ENCODE results near the gene MYMK. TPM values are rescaled to one million over a fixed set of nuclear protein-coding genes. Genes with fewer than 3 reads are reported as not detected.
A peak's percentile ranks its signal among the peaks of the same experiment; 100 is the strongest.

Gene MYMK
- total and polyA plus RNA-seq, 10 donors = not detected

DNA sequence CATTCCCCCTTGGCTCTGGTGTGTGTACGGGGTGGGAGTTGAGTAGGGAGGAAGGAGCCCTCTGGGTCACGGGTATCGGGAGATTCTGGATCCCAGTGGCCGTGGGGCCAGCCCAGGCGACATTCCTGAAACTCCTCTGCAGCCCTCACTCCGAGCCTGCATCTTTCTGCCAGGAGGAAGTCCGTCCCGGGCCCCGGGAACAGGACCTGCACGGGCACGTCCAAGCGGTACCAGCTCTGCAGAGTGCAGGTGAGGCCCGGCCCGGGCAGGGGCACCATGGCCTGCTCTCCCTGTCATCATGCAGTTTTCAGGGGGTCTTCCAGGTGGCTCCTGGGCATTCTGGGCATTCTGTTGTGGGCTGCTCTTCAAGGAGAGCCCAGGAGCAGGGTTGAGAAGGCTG is 13.4 kb upstream of the MYMK start:
- Histone ChIP-seq H3K36me3 (peaks cover 0 to 6% (median 0%) of the 10 kb centered on the region in 6 donors), H3K4me1 (peaks cover 9 to 62% (median 39%) of the 10 kb centered on the region in 6 donors), H3K27me3 (replicated peaks in 1 of 7) (peaks cover 0 to 66% (median 19%) of the 10 kb centered on the region in 7 donors), H3K4me3 (no peak overlapping the region), H3K9me3 (no peaks in the 10 kb centered on the region), H3K27ac (peak overlapping the region in 1 of 8 donors; percentile 66)
- intact Hi-C loops (cut with DNase I; ENCODE audit: low total_unique reads) = loop anchor here (10.0 kb wide), 1 partner anchor 187 kb away; no protein-coding TSS in a partner anchor
- DNase-seq = no peak
- 85 to 94% (median 88%) methylated on average over 13 to 14 of the region's 14 CpGs for WGBS, 5 donors
- TF ChIP-seq, protein P1, sequence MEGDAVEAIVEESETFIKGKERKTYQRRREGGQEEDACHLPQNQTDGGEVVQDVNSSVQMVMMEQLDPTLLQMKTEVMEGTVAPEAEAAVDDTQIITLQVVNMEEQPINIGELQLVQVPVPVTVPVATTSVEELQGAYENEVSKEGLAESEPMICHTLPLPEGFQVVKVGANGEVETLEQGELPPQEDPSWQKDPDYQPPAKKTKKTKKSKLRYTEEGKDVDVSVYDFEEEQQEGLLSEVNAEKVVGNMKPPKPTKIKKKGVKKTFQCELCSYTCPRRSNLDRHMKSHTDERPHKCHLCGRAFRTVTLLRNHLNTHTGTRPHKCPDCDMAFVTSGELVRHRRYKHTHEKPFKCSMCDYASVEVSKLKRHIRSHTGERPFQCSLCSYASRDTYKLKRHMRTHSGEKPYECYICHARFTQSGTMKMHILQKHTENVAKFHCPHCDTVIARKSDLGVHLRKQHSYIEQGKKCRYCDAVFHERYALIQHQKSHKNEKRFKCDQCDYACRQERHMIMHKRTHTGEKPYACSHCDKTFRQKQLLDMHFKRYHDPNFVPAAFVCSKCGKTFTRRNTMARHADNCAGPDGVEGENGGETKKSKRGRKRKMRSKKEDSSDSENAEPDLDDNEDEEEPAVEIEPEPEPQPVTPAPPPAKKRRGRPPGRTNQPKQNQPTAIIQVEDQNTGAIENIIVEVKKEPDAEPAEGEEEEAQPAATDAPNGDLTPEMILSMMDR (IDR thresholded peaks at IDR 0.05 in 8 of 11, conservative IDR thresholded peaks at IDR 0.05 in 3 of 11) = no peak
- no peak for TF ChIP-seq POLR2AphosphoS5 (IDR thresholded peaks at IDR 0.05)
- no peak for TF ChIP-seq POLR2A (IDR thresholded peaks at IDR 0.05)

GRCh38 chr9:133537257-133537656 is 12.5 kb upstream of the MYMK start:
- peaks cover 0 to 6% (median 0%) of the 10 kb centered on the region in 6 donors for H3K36me3 ChIP-seq
- 84 to 98% (median 94%) methylated on average over 4 to 16 of the region's 16 CpGs for WGBS, 5 donors
- H3K27me3 ChIP-seq (replicated peaks in 1 of 7) = peaks cover 0 to 75% (median 19%) of the 10 kb centered on the region in 7 donors
- no peak overlapping the region for H3K27ac ChIP-seq
- TF ChIP-seq, protein P1 (IDR thresholded peaks at IDR 0.05 in 8 of 11, conservative IDR thresholded peaks at IDR 0.05 in 3 of 11) = no peak
- TF ChIP-seq POLR2A (IDR thresholded peaks at IDR 0.05) = no peak
- no peak for TF ChIP-seq POLR2AphosphoS5 (IDR thresholded peaks at IDR 0.05)
- intact Hi-C loops (cut with DNase I; ENCODE audit: low total_unique reads) = loop anchor here (10.0 kb wide), 1 partner anchor 188 kb away; no protein-coding TSS in a partner anchor
- no peak for DNase-seq
- peaks cover 9 to 70% (median 40%) of the 10 kb centered on the region in 6 donors for H3K4me1 ChIP-seq
- H3K9me3 ChIP-seq = no peaks in the 10 kb centered on the region
- no peak overlapping the region for H3K4me3 ChIP-seq

GRCh38 chr9:133536536-133536935 is 11.8 kb upstream of the MYMK start:
- Histone ChIP-seq H3K27me3 (replicated peaks in 1 of 7) (peaks cover 0 to 82% (median 20%) of the 10 kb centered on the region in 7 donors), H3K36me3 (peaks cover 0 to 6% (median 0%) of the 10 kb centered on the region in 6 donors), H3K27ac (no peak overlapping the region), H3K4me3 (no peak overlapping the region), H3K9me3 (no peaks in the 10 kb centered on the region), H3K4me1 (peaks cover 9 to 70% (median 40%) of the 10 kb centered on the region in 6 donors)
- intact Hi-C loops (cut with DNase I; ENCODE audit: low total_unique reads) = loop anchor here (10.0 kb wide), 1 partner anchor 188 kb away; no protein-coding TSS in a partner anchor
- 88 to 97% (median 92%) methylated on average over 5 to 9 of the region's 9 CpGs for WGBS, 5 donors
- no peak for DNase-seq
- TF ChIP-seq, protein P1 (IDR thresholded peaks at IDR 0.05 in 8 of 11, conservative IDR thresholded peaks at IDR 0.05 in 3 of 11) = no peak
- TF ChIP-seq POLR2AphosphoS5 (IDR thresholded peaks at IDR 0.05) (no peak), POLR2A (IDR thresholded peaks at IDR 0.05) (no peak)

GRCh38 chr9:133536080-133536479 is 11.3 kb upstream of the MYMK start:
- Histone ChIP-seq H3K9me3 (no peaks in the 10 kb centered on the region), H3K4me1 (peaks cover 9 to 73% (median 40%) of the 10 kb centered on the region in 6 donors), H3K27ac (no peak overlapping the region), H3K4me3 (no peak overlapping the region), H3K27me3 (replicated peaks in 1 of 7) (peaks cover 0 to 87% (median 23%) of the 10 kb centered on the region in 7 donors), H3K36me3 (peaks cover 0 to 5% (median 0%) of the 10 kb centered on the region in 6 donors)
- no peak for TF ChIP-seq POLR2AphosphoS5 (IDR thresholded peaks at IDR 0.05)
- TF ChIP-seq POLR2A (IDR thresholded peaks at IDR 0.05) = no peak
- TF ChIP-seq, protein P1 (IDR thresholded peaks at IDR 0.05 in 8 of 11, conservative IDR thresholded peaks at IDR 0.05 in 3 of 11) = no peak
- WGBS, 5 donors = 86 to 100% (median 91%) methylated on average over 1 to 11 of the region's 11 CpGs
- no peak for DNase-seq
- intact Hi-C loops (cut with DNase I; ENCODE audit: low total_unique reads) = loop anchor here (10.0 kb wide), 1 partner anchor 189 kb away; no protein-coding TSS in a partner anchor

Measured in spleen (tissue), 11 donors.